CD4-positive, CD25-positive, alpha-beta regulatory T cell (primary cell): ENCODE data around the gene ZFPM1. TPM values are rescaled to one million over a fixed set of nuclear protein-coding genes. Genes with fewer than 3 reads are reported as not detected.

Source experiments
- ATAC-seq, 2 donors: fragments of 150-1000 bp; cut with Tn5 transposase; one replicate each; pipeline ENCODE4 v1.10.0; 2021; ENCODE audit warnings: low read depth in 2 of 2, moderate number of reproducible peaks in 2 of 2, moderate library complexity in 1 of 2
- DNase-seq, 3 donors: peaks; one replicate each; pipeline versions ENCODE4 v3.0.0 to v3.0.0-alpha.2; 2012 to 2022; ENCODE audit warnings: mixed read lengths in 1 of 3
- H3K27ac ChIP-seq: one replicate; pipeline ENCODE4 v1.7.0; 2013; ENCODE audit warnings: mild to moderate bottlenecking, low read length; ENCODE audit not compliant: insufficient read depth, poor library complexity, severe bottlenecking
- H3K27me3 ChIP-seq: one replicate; pipeline ENCODE4 v1.7.0; 2013; ENCODE audit warnings: low read length; ENCODE audit not compliant: control insufficient read depth, insufficient read depth
- H3K36me3 ChIP-seq: one replicate; pipeline ENCODE4 v1.7.0; 2013; ENCODE audit warnings: mild to moderate bottlenecking, low read length, moderate library complexity; ENCODE audit not compliant: control insufficient read depth, insufficient read depth
- H3K4me1 ChIP-seq: 2 replicates; pipeline ENCODE4 v1.7.0; 2013; ENCODE audit warnings: mild to moderate bottlenecking, low read length; ENCODE audit not compliant: insufficient read depth, control insufficient read depth, poor library complexity, severe bottlenecking
- H3K4me3 ChIP-seq: one replicate; pipeline ENCODE4 v1.7.0; 2013; ENCODE audit warnings: low read depth, mild to moderate bottlenecking, low read length, moderate library complexity
- H3K9me3 ChIP-seq, 2 experiments: 1 replicate in 1 of 2; 2 replicates in 1 of 2; pipeline ENCODE4 v1.7.0; 2013; ENCODE audit warnings: low read length in 2 of 2, mild to moderate bottlenecking in 1 of 2, moderate library complexity in 1 of 2; ENCODE audit not compliant: control insufficient read depth in 2 of 2
- H3K27ac Mint-ChIP-seq, 3 donors: one replicate each; pipeline ENCODE4 v1.8.0; 2020 to 2022; ENCODE audit warnings: mild to moderate bottlenecking in 3 of 3, mixed read lengths in 3 of 3, moderate library complexity in 2 of 3
- H3K27me3 Mint-ChIP-seq: one replicate; pipeline ENCODE4 v1.8.0; 2022; ENCODE audit warnings: mild to moderate bottlenecking, mixed read lengths
- H3K36me3 Mint-ChIP-seq: one replicate; pipeline ENCODE4 v1.8.0; 2020; ENCODE audit warnings: mixed read lengths
- H3K4me1 Mint-ChIP-seq, 4 donors: one replicate each; pipeline ENCODE4 v1.8.0; 2020 to 2022; ENCODE audit warnings: mixed read lengths in 4 of 4, mild to moderate bottlenecking in 1 of 4
- H3K4me3 Mint-ChIP-seq, 4 donors: one replicate each; pipeline ENCODE4 v1.8.0; 2020 to 2022; ENCODE audit warnings: mild to moderate bottlenecking in 4 of 4, mixed read lengths in 4 of 4, moderate library complexity in 3 of 4
- H3K9me3 Mint-ChIP-seq, 7 donors: one replicate each; pipeline ENCODE4 v1.8.0; 2020 to 2022; ENCODE audit warnings: mixed read lengths in 7 of 7, mild to moderate bottlenecking in 3 of 7, moderate library complexity in 2 of 7
- polyA plus RNA-seq, 4 donors: library from polyadenylated mRNA; unstranded; fragments of 300-500 nt; fragmentation: Illumina TruSeq; gene quantifications; one replicate each; pipeline ENCODE4 v1.2.3, GENCODE V29; 2021
- total RNA-seq: library from RNA; stranded (reverse); gene quantifications from one replicate; pipeline ENCODE4 v1.2.3, GENCODE V29; 2022

The ZFPM1 gene
- total and polyA plus RNA-seq, 5 donors from 2014 or later = 0.07 to 30.2 (median 0.16) TPM

DNA sequence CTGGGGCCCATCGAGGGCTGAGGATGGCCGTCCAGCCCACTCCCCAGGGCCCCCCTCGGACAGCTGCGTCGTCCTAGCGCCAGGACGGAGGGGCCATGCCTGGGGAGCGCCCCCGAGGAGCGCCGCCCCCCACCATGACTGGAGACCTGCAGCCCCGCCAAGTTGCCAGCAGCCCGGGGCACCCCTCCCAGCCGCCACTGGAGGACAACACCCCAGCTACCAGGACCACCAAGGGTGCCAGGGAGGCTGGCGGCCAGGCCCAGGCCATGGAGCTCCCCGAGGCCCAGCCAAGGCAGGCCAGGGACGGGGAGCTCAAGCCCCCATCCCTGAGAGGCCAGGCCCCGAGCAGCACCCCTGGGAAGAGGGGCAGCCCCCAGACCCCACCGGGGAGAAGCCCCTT, 25.7 kb upstream of the ZFPM1 start:
- Histone ChIP-seq H3K4me3 (no peak overlapping the region), H3K36me3 (no peaks in the 10 kb centered on the region), H3K27me3 (no peaks in the 10 kb centered on the region), H3K27ac (no peak overlapping the region), H3K9me3 (no peaks in the 10 kb centered on the region), H3K4me1 (peaks cover 17% of the 10 kb centered on the region)
- Mint-ChIP-seq H3K4me3 (no peak overlapping the region), H3K4me1 (peaks cover 0 to 3% (median 0%) of the 10 kb centered on the region in 4 donors), H3K27me3 (no peaks in the 10 kb centered on the region), H3K36me3 (no peaks in the 10 kb centered on the region), H3K27ac (no peak overlapping the region), H3K9me3 (peaks cover 0 to 3% (median 0%) of the 10 kb centered on the region in 7 donors)
- no peak for DNase-seq
- no peak for ATAC-seq

- no peak overlapping the region for H3K4me3 ChIP-seq
- DNase-seq (no peak), ATAC-seq (no peak)
- no peaks in the 10 kb centered on the region for H3K27me3 ChIP-seq
- peaks cover 17% of the 10 kb centered on the region for H3K4me1 ChIP-seq
- Mint-ChIP-seq H3K27me3 (no peaks in the 10 kb centered on the region), H3K4me1 (peaks cover 0 to 3% (median 0%) of the 10 kb centered on the region in 4 donors), H3K27ac (peak overlapping the region in 1 of 3 donors; percentile 56), H3K9me3 (peaks cover 0 to 3% (median 0%) of the 10 kb centered on the region in 7 donors), H3K36me3 (no peaks in the 10 kb centered on the region), H3K4me3 (no peak overlapping the region)
- H3K27ac ChIP-seq = no peak overlapping the region
- H3K9me3 ChIP-seq = no peaks in the 10 kb centered on the region
- no peaks in the 10 kb centered on the region for H3K36me3 ChIP-seq
Observed at GRCh38 chr16:88428156-88428555, 24.9 kb upstream of the ZFPM1 start.

DNA sequence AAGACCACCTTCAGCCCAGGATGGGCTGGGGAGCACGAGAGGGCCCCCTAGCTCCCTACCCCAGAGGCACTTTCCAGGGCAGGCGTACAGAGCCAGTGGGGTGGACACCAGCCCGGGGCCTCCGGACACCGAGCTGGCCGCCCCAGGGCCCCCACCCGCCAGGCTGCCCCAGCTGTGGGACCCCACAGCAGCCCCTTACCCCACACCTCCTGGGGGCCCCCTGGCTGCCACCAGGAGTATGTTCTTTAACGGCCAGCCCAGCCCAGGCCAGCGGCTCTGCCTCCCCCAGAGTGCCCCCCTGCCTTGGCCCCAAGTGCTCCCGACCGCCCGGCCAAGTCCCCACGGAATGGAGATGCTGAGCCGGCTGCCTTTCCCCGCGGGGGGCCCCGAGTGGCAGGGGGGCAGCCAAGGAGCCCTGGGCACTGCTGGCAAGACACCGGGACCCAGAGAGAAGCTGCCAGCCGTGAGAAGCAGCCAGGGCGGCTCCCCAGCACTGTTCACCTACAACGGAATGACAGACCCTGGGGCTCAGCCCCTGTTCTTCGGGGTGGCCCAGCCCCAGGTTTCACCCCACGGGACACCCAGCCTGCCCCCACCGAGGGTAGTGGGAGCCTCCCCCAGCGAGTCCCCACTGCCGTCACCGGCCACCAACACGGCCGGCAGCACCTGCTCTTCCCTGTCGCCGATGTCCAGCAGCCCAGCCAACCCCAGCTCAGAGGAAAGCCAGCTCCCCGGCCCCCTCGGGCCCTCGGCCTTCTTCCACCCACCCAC, 24.3 kb upstream of the ZFPM1 start:
- Mint-ChIP-seq H3K27ac (no peak overlapping the region), H3K4me3 (peak overlapping the region in 1 of 4 donors; percentile 36), H3K27me3 (no peaks in the 10 kb centered on the region), H3K9me3 (peaks cover 0 to 3% (median 0%) of the 10 kb centered on the region in 7 donors), H3K36me3 (no peaks in the 10 kb centered on the region), H3K4me1 (peaks cover 0 to 3% (median 0%) of the 10 kb centered on the region in 4 donors)
- Histone ChIP-seq H3K4me1 (peaks cover 17% of the 10 kb centered on the region), H3K9me3 (no peaks in the 10 kb centered on the region), H3K36me3 (no peaks in the 10 kb centered on the region), H3K27ac (no peak overlapping the region), H3K4me3 (no peak overlapping the region), H3K27me3 (no peaks in the 10 kb centered on the region)
- no peak for ATAC-seq
- DNase-seq = no peak

DNA sequence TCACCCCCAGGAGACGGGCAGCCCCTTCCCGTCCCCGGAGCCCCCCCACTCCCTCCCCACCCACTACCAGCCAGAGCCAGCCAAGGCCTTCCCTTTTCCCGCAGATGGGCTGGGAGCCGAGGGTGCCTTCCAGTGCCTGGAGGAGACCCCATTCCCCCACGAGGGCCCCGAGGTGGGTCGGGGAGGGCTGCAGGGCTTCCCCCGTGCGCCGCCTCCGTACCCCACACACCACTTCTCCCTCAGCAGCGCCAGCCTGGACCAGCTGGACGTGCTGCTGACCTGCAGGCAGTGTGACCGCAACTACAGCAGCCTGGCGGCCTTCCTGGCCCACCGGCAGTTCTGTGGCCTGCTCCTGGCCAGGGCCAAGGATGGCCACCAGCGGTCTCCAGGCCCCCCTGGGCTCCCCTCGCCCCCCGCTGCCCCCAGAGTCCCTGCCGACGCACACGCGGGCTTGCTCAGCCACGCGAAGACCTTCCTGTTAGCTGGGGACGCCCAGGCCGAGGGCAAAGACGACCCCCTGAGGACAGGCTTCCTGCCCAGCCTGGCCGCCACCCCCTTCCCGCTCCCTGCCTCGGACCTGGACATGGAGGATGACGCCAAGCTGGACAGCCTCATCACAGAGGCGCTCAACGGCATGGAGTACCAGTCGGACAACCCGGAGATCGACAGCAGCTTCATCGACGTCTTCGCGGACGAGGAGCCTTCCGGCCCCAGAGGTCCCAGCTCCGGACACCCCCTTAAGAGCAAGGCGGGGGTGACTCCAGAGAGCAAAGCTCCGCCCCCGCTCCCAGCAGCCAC, 23.5 kb upstream of the ZFPM1 start:
- no peak overlapping the region for H3K4me3 ChIP-seq
- H3K27ac ChIP-seq = no peak overlapping the region
- H3K36me3 ChIP-seq = no peaks in the 10 kb centered on the region
- Mint-ChIP-seq H3K4me3 (peak overlapping the region in 3 of 4 donors; percentile 41 to 70 (median 63)), H3K9me3 (peaks cover 0 to 3% (median 0%) of the 10 kb centered on the region in 7 donors), H3K27ac (no peak overlapping the region), H3K27me3 (no peaks in the 10 kb centered on the region), H3K4me1 (peaks cover 0 to 3% (median 0%) of the 10 kb centered on the region in 4 donors), H3K36me3 (no peaks in the 10 kb centered on the region)
- ATAC-seq = no peak
- no peak for DNase-seq
- H3K9me3 ChIP-seq = no peaks in the 10 kb centered on the region
- H3K4me1 ChIP-seq = peaks cover 17% of the 10 kb centered on the region
- no peaks in the 10 kb centered on the region for H3K27me3 ChIP-seq

DNA sequence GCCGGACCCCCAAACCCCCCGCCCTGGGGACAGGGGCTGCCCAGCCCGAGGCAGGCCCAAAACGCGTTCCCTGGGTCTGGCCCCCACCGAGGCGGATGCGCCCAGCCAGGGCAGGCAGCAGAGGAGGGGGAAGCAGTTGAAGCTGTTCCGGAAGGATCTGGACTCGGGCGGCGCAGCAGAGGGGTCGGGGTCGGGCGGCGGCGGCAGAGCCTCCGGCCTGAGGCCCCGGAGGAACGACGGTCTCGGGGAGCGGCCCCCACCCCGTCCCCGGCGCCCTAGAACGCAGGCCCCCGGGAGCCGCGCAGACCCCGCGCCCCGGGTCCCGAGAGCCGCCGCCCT, 22.9 kb upstream of the ZFPM1 start:
- no peak overlapping the region for H3K4me3 ChIP-seq
- DNase-seq = no peak
- Mint-ChIP-seq H3K4me3 (peak overlapping the region in 3 of 4 donors; percentile 41 to 70 (median 44)), H3K27ac (no peak overlapping the region), H3K4me1 (peaks cover 0 to 5% (median 0%) of the 10 kb centered on the region in 4 donors), H3K27me3 (no peaks in the 10 kb centered on the region), H3K36me3 (no peaks in the 10 kb centered on the region), H3K9me3 (no peaks in the 10 kb centered on the region)
- no peaks in the 10 kb centered on the region for H3K36me3 ChIP-seq
- H3K27me3 ChIP-seq = no peaks in the 10 kb centered on the region
- no peak overlapping the region for H3K27ac ChIP-seq
- H3K9me3 ChIP-seq = no peaks in the 10 kb centered on the region
- ATAC-seq = peak in 1 of 2 donors; percentile 10
- peaks cover 17% of the 10 kb centered on the region for H3K4me1 ChIP-seq

GRCh38 chr16:88430524-88431446, 22.3 kb upstream of the ZFPM1 start:
- peak overlapping the region in 1 of 3 donors; percentile 32 for H3K27ac Mint-ChIP-seq
- no peaks in the 10 kb centered on the region for H3K9me3 ChIP-seq
- H3K4me1 ChIP-seq = peaks cover 17% of the 10 kb centered on the region
- no peaks in the 10 kb centered on the region for H3K36me3 Mint-ChIP-seq
- H3K4me3 ChIP-seq = no peak overlapping the region
- H3K27me3 Mint-ChIP-seq = no peaks in the 10 kb centered on the region
- H3K27me3 ChIP-seq = no peaks in the 10 kb centered on the region
- DNase-seq = peak in 2 of 3 donors; percentile 42 to 47
- H3K4me1 Mint-ChIP-seq = peaks cover 0 to 5% (median 0%) of the 10 kb centered on the region in 4 donors
- H3K9me3 Mint-ChIP-seq = no peaks in the 10 kb centered on the region
- no peaks in the 10 kb centered on the region for H3K36me3 ChIP-seq
- peak overlapping the region in 3 of 4 donors; percentile 29 to 70 (median 64) for H3K4me3 Mint-ChIP-seq
- ATAC-seq = peak; percentile 53 to 62
- H3K27ac ChIP-seq = no peak overlapping the region

DNA sequence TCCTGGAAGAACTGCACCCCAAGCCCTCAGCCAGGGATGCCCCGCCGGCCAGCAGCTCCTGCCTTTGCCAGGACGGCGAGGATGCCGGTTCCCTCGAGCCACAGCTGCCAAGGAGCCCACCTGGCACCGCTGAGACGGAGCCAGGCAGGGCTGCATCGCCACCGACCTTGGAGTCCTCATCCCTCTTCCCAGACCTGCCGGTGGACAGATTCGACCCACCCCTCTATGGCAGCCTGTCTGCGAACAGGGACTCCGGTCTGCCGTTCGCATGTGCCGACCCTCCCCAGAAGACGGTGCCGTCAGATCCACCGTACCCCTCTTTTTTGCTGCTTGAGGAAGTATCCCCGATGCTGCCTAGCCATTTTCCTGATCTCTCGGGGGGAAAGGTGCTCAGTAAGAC, 21.4 kb upstream of the ZFPM1 start:
- H3K9me3 ChIP-seq = no peaks in the 10 kb centered on the region
- H3K4me3 ChIP-seq = no peak overlapping the region
- H3K9me3 Mint-ChIP-seq = no peaks in the 10 kb centered on the region
- H3K36me3 Mint-ChIP-seq = no peaks in the 10 kb centered on the region
- no peaks in the 10 kb centered on the region for H3K36me3 ChIP-seq
- no peak for ATAC-seq
- DNase-seq = no peak
- no peak overlapping the region for H3K27ac ChIP-seq
- H3K27ac Mint-ChIP-seq = peak overlapping the region in 1 of 3 donors; percentile 20
- no peaks in the 10 kb centered on the region for H3K27me3 ChIP-seq
- H3K27me3 Mint-ChIP-seq = no peaks in the 10 kb centered on the region
- H3K4me1 Mint-ChIP-seq = peaks cover 0 to 5% (median 0%) of the 10 kb centered on the region in 4 donors
- H3K4me1 ChIP-seq = peaks cover 17% of the 10 kb centered on the region
- peak overlapping the region; percentile 29 to 80 (median 62) for H3K4me3 Mint-ChIP-seq
